NB4 (cell line): ENCODE data around the gene MROH7.

Source experiments
- DNase-seq: peaks from one replicate; pipeline ENCODE4 v3.0.0; 2010; ENCODE audit warnings: low read depth
- H3K4me3 ChIP-seq: one replicate; pipeline ENCODE4 v1.5.1; 2011; ENCODE audit warnings: mild to moderate bottlenecking, low read depth, low read length, moderate library complexity
- MYC ChIP-seq: IDR thresholded peaks from 2 replicates; pipeline ENCODE4 v1.6.1; 2011; ENCODE audit warnings: low read depth, low read length
- POLR2A ChIP-seq: IDR thresholded peaks from 2 replicates; pipeline ENCODE4 v1.6.1; 2011; ENCODE audit warnings: mild to moderate bottlenecking; ENCODE audit not compliant: insufficient read length; ENCODE audit errors: extremely low read depth
- TF ChIP-seq, protein P1 (sequence below): IDR thresholded peaks from 2 replicates; pipeline ENCODE4 v1.6.1; 2011; ENCODE audit warnings: low read depth, low read length
- TF ChIP-seq, protein P2 (sequence below): IDR thresholded peaks from one replicate; pipeline ENCODE4 v1.5.1; 2012; ENCODE audit warnings: low read depth, low read length

MROH7 gene

DNA sequence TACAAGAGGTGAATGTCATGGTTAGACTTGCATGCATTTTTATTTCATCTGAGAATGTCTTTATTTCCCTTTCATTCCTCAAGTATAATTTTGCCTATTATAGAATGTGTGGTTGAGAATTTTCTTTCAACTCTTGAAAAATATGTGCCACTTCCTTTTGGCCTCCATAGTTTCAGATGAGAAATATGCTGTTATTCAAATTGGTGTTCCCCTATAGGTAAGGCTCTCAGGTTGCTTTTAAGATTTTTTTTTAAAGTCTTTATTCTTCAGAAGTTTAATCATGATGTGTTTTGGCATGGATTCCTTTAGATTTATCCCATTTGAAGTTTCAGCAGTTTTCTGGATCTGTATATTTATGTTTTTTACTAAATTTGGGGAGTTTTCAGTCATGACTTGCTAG lies 2.1 kb downstream of the MROH7 start:
- no peak for DNase-seq
- TF ChIP-seq POLR2A (no peak), MYC (no peak)
- TF ChIP-seq, protein P1, sequence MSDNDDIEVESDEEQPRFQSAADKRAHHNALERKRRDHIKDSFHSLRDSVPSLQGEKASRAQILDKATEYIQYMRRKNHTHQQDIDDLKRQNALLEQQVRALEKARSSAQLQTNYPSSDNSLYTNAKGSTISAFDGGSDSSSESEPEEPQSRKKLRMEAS, result no peak
- TF ChIP-seq, protein P2, sequence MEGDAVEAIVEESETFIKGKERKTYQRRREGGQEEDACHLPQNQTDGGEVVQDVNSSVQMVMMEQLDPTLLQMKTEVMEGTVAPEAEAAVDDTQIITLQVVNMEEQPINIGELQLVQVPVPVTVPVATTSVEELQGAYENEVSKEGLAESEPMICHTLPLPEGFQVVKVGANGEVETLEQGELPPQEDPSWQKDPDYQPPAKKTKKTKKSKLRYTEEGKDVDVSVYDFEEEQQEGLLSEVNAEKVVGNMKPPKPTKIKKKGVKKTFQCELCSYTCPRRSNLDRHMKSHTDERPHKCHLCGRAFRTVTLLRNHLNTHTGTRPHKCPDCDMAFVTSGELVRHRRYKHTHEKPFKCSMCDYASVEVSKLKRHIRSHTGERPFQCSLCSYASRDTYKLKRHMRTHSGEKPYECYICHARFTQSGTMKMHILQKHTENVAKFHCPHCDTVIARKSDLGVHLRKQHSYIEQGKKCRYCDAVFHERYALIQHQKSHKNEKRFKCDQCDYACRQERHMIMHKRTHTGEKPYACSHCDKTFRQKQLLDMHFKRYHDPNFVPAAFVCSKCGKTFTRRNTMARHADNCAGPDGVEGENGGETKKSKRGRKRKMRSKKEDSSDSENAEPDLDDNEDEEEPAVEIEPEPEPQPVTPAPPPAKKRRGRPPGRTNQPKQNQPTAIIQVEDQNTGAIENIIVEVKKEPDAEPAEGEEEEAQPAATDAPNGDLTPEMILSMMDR, result no peak
- H3K4me3 ChIP-seq, result no peak overlapping the region

DNA sequence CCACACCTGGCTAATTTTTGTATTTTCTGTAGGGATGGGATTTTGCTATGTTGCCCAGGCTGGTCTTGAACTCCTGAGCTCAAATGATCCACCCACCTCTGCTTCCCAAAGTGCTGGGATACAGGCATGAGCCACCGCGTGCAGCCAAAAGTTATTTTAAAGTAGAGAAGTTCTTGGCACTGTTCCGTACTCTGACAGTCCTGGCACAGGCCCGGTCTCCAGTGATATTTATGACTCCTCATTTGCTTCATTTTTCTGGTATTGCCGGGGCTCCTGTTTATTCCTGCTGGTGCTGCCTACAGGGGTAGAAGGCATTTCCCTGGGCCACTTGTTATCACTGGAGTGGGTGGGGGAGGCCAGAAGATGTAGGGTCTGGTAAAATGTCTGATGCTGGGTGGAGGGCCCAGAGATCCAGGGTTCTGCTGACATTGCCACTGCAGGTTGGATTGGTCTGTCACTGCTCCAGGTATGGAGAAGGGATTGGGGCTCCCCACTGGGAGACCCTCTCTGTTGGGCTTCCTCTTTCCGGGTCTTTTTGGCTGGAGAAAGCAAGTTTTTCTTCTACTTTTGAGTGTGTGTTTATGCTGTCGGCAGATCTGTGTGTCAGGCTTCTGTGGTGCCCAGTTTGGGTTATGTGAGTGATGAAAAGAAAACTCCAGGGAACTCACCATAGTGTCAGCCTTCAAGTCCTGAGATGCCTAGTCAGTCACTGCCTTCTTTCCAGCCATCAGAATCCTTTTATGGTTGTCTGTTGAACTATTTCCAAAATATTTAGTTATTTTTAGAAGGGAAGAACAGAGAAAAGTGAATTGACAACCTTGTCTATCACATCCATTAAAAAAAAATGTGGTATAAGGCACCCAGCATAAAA lies 4.5 kb downstream of the MROH7 start:
- TF ChIP-seq POLR2A, result no peak
- TF ChIP-seq MYC, result no peak
- TF ChIP-seq, protein P2, result no peak
- TF ChIP-seq, protein P1, result no peak
- DNase-seq, result no peak
- H3K4me3 ChIP-seq, result no peak overlapping the region

DNA sequence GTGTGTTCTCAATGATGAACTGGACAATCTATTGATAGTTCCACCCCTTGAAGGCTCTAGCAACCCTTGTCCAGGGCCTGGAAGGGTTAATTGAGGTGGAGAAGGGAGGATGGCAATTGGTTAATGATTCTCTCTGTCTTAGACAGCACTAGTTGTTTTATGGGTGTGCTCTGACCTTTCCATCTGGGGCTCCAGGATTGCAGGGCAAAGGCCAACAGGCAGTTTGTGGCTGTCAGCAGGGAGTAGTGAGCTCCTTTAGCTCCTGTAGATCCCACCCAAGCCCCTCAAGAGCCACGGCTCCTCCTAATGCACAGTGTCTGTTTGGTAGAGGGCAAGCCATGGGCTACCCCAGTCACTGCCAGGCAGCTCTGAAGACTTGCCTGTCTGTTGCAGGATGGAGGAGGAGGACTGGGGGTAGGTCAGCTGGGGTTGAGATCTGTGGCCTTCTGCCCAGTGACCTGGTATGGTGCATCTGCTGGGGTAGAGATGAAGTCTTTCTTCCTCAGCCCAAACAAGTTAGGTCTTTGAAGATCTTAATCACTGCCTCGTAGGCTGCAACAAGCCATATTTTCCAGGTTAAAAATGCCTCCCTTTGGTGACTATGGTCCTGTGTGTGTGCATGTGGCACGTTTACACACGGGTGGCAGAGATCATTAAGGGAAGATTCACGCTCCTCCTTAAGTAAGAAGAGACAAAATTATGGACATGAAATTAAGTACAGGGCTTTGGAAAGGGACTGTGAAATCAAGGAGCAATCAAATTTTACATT lies 7.7 kb downstream of the MROH7 start:
- no peak for TF ChIP-seq MYC
- TF ChIP-seq, protein P1, result no peak
- TF ChIP-seq, protein P2, result no peak
- no peak for TF ChIP-seq POLR2A
- DNase-seq, result no peak
- no peak overlapping the region for H3K4me3 ChIP-seq

DNA sequence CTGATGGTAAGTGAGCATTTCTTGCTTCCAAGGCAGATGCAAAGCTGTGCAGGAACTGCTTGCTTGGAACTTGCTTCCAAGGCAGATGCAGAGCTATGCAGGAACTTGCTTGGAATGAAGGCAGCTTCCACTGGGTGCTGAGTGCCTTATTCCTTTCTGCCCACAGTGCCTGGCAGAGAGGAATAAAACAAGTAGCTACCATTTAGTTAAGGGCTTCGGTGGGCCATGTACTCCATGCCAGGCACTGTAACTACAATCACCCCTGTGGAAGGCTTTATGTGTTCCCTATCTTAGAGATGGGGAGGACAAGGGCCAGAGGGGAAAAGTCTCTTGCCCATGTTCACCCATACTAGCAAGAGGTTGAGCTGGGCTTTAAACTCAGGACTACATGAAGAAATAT lies 8.3 kb downstream of the MROH7 start:
- TF ChIP-seq MYC (no peak), POLR2A (no peak)
- TF ChIP-seq, protein P1, result no peak
- no peak for DNase-seq

DNA sequence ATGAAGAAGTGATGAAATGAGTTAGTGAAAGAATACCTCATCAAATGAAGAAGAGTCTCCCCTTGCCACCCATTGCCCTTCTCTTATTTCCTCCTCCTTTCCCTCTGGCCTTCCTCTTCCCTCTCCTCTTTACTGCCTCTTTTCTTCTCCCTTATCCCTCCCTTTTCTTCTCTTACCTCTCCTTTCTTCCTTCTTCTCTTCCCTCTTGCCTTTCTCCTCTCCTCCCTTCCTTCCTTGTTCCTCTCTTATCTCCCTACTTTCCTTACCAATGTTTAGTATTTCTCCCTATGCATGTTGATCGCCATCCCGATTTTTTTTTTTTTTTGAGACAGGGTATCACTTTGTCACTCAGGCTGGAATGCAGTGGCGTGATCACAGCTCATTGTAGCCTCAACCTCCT lies 8.8 kb downstream of the MROH7 start:
- no peak overlapping the region for H3K4me3 ChIP-seq
- TF ChIP-seq, protein P2, result no peak
- TF ChIP-seq MYC (no peak), POLR2A (no peak)
- TF ChIP-seq, protein P1, result no peak
- DNase-seq, result no peak

More for the DNA sequence above, 8.3 kb downstream of the MROH7 start:
- H3K4me3 ChIP-seq, result no peak overlapping the region

DNA sequence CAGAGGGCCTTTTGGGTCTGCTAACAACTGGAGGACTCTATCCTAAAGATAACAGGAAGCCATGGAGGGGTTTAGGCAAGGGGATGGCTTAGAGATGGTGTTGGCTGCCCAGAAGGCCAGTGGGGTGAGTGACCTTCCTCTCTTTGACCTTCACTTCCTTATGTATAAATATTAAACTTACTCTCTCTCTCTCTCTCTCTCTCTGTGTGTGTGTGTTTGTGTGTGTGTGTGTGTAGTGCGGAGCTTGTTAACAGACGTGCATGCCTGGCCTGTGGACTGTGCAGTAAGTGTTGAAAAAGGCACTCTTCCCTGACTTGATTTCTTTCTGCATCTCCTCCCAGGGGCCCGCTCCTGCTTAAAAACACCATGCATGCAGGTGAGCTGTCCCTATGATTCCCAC lies 10.0 kb downstream of the MROH7 start:
- H3K4me3 ChIP-seq, result no peak overlapping the region
- DNase-seq, result no peak
- TF ChIP-seq MYC, result no peak
